Neural cell (in vitro differentiated cells): ENCODE measurements around the gene GRB14.

Source experiments
- CTCF ChIP-seq: fragments of 450-650 bp; IDR thresholded peaks from 2 replicates; pipeline ENCODE4 v1.5.1; 2014; ENCODE audit warnings: antibody characterized with exemption, mild to moderate bottlenecking, moderate library complexity; ENCODE audit not compliant: poor library complexity, severe bottlenecking
- EP300 ChIP-seq: fragments of 450-650 bp; conservative IDR thresholded peaks from 2 replicates; pipeline ENCODE4 v1.6.1; 2014; ENCODE audit warnings: antibody characterized with exemption, mild to moderate bottlenecking, moderate library complexity; ENCODE audit not compliant: poor library complexity, severe bottlenecking
- EZH2 ChIP-seq: fragments of 200-600, 300-800 bp; shearing (Covaris generic), sonication (generic); IDR thresholded peaks from 2 replicates; pipeline ENCODE4 v1.6.1; 2014; ENCODE audit warnings: antibody characterized with exemption, low read length, borderline replicate concordance, mild to moderate bottlenecking; ENCODE audit not compliant: insufficient read depth, poor library complexity, severe bottlenecking
- MXI1 ChIP-seq: fragments of 450-650 bp; conservative IDR thresholded peaks from 2 replicates; pipeline ENCODE4 v1.6.1; 2014; ENCODE audit warnings: antibody characterized with exemption, mild to moderate bottlenecking; ENCODE audit not compliant: poor library complexity, severe bottlenecking
- POLR2AphosphoS5 ChIP-seq: IDR thresholded peaks from 2 replicates; pipeline ENCODE4 v1.6.1; 2012
- REST ChIP-seq: IDR thresholded peaks from 2 replicates; pipeline ENCODE4 v1.6.1; 2012; ENCODE audit warnings: borderline replicate concordance
- SMC3 ChIP-seq: fragments of 450-650 bp; conservative IDR thresholded peaks from 2 replicates; pipeline ENCODE4 v1.6.1; 2014; ENCODE audit warnings: antibody characterized with exemption, mild to moderate bottlenecking, moderate library complexity; ENCODE audit not compliant: poor library complexity
- TAF1 ChIP-seq: IDR thresholded peaks from 2 replicates; pipeline ENCODE4 v1.6.1; 2012; ENCODE audit warnings: low read depth

DNA sequence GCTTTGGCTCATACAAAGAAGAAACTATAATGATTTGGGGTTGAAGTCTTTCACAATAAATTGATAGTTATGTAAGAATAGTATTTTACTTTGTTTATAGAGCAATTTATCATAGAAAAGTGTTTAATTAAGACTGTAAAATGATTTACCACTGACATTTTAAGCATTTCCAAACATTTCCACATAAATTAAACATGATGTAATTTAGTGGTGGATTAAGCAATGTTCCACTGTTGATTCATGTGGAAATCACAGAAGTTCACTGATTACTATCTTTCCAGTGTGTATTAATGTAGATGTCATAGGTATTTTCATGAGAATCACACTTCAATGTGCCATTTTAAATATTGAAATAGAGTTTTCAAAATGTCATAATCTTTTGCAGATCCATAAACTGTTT is 40.1 kb upstream of the GRB14 start:
- TF ChIP-seq REST, result no peak
- no peak for TF ChIP-seq CTCF
- TF ChIP-seq MXI1, result no peak
- no peak for TF ChIP-seq EP300
- no peak for TF ChIP-seq POLR2AphosphoS5
- no peak for TF ChIP-seq SMC3
- TF ChIP-seq EZH2, result no peak
- no peak for TF ChIP-seq TAF1
